ENCODE measurements around the gene ADAM10.
"Not testable (repeated sequence)": the region's sequence is repeated elsewhere in the genome, so short reads cannot be mapped to it uniquely, and the experiment has no call there.

The ADAM10 gene

GRCh38 chr15:58749532-58750337 is at the start of gene ADAM10:
Gene ADAM10 (minus strand): TSS chr15:58749707. CDS start chr15:58749534, 173 bp downstream.
- peak; percentile 98 for DNase-seq (ENCODE audit: low read depth)

- no peak for DNase-seq (ENCODE audit: low read depth)
Measured at GRCh38 chr15:58797505-58797904, 48.0 kb upstream of the ADAM10 start.

GRCh38 chr15:58795825-58796224 is 46.3 kb upstream of the ADAM10 start:
- DNase-seq (ENCODE audit: low read depth), result no peak

GRCh38 chr15:58793862-58794261 is 44.4 kb upstream of the ADAM10 start:
- no peak for DNase-seq (ENCODE audit: low read depth)

- no peak for DNase-seq (ENCODE audit: low read depth)
Measured at GRCh38 chr15:58788056-58788710, 38.7 kb upstream of the ADAM10 start.

- DNase-seq (ENCODE audit: low read depth), result no peak
Measured at GRCh38 chr15:58785355-58785754, 35.8 kb upstream of the ADAM10 start.

GRCh38 chr15:58779554-58779953 is 30.0 kb upstream of the ADAM10 start:
- no peak for DNase-seq (ENCODE audit: low read depth)

- no peak for DNase-seq (ENCODE audit: low read depth)
Measured at GRCh38 chr15:58777107-58777506, 27.6 kb upstream of the ADAM10 start.

GRCh38 chr15:58775402-58775801 is 25.9 kb upstream of the ADAM10 start:
- DNase-seq (ENCODE audit: low read depth), result no peak

- DNase-seq (ENCODE audit: low read depth), result no peak
Measured at GRCh38 chr15:58773024-58773423, 23.5 kb upstream of the ADAM10 start.

GRCh38 chr15:58771621-58772250 is 22.2 kb upstream of the ADAM10 start:
- no peak for DNase-seq (ENCODE audit: low read depth)

GRCh38 chr15:58770857-58771620 is 21.5 kb upstream of the ADAM10 start, which contains the start of gene MINDY2:
Gene MINDY2 (plus strand): TSS chr15:58771302. CDS start chr15:58771396, 94 bp downstream.
- DNase-seq (ENCODE audit: low read depth), result peak; percentile 83

- no peak for DNase-seq (ENCODE audit: low read depth)
Measured at GRCh38 chr15:58770519-58770856, 21.0 kb upstream of the ADAM10 start.

GRCh38 chr15:58768601-58769004 is 19.1 kb upstream of the ADAM10 start:
- DNase-seq (ENCODE audit: low read depth), result not testable (repeated sequence)

- DNase-seq (ENCODE audit: low read depth), result no peak
Measured at GRCh38 chr15:58766290-58766689, 16.8 kb upstream of the ADAM10 start.

- no peak for DNase-seq (ENCODE audit: low read depth)
Measured at GRCh38 chr15:58764468-58764867, 15.0 kb upstream of the ADAM10 start.

GRCh38 chr15:58762731-58763130 is 13.2 kb upstream of the ADAM10 start:
- no peak for DNase-seq (ENCODE audit: low read depth)

- DNase-seq (ENCODE audit: low read depth), result no peak
Measured at GRCh38 chr15:58762285-58762684, 12.8 kb upstream of the ADAM10 start.

- DNase-seq (ENCODE audit: low read depth), result no peak
Measured at GRCh38 chr15:58761010-58761388, 11.5 kb upstream of the ADAM10 start.

- no peak for DNase-seq (ENCODE audit: low read depth)
Measured at GRCh38 chr15:58760385-58761009, 11.0 kb upstream of the ADAM10 start.

- DNase-seq (ENCODE audit: low read depth), result no peak
Measured at GRCh38 chr15:58758141-58758540, 8.6 kb upstream of the ADAM10 start.

GRCh38 chr15:58755956-58756355 is 6.4 kb upstream of the ADAM10 start:
- DNase-seq (ENCODE audit: low read depth), result no peak

All from T-helper 22 cell (primary cell).